Upper lobe of left lung (tissue), 4 donors: Measurements from ENCODE around the gene DNAJC10.

Source experiments
- EP300 ChIP-seq, 4 donors: sonication (generic); formaldehyde crosslinking; IDR thresholded peaks; one replicate each; pipeline ENCODE4 v1.5.1; 2017; ENCODE audit warnings: antibody characterized with exemption in 4 of 4, control low read depth in 2 of 4
- POLR2A ChIP-seq, 4 donors: fragments of 450-650 bp; IDR thresholded peaks; one replicate each; pipeline ENCODE4 v1.5.1; 2016 to 2017; ENCODE audit warnings: antibody characterized with exemption in 4 of 4, mild to moderate bottlenecking in 2 of 4
- POLR2AphosphoS5 ChIP-seq, 2 donors: sonication (generic); formaldehyde crosslinking; IDR thresholded peaks; one replicate each; pipeline ENCODE4 v1.5.1; 2017; ENCODE audit warnings: antibody characterized with exemption in 2 of 2
- TF ChIP-seq, protein P1 (sequence below), 6 experiments: fragments of 450-650 bp in 4 of 6; fragments of 200-600 bp in 2 of 6; sonication (generic) in 2 of 6; IDR thresholded peaks; one replicate each; pipeline ENCODE4 v1.5.1; 2016 to 2019; ENCODE audit warnings: antibody characterized with exemption in 6 of 6

DNA sequence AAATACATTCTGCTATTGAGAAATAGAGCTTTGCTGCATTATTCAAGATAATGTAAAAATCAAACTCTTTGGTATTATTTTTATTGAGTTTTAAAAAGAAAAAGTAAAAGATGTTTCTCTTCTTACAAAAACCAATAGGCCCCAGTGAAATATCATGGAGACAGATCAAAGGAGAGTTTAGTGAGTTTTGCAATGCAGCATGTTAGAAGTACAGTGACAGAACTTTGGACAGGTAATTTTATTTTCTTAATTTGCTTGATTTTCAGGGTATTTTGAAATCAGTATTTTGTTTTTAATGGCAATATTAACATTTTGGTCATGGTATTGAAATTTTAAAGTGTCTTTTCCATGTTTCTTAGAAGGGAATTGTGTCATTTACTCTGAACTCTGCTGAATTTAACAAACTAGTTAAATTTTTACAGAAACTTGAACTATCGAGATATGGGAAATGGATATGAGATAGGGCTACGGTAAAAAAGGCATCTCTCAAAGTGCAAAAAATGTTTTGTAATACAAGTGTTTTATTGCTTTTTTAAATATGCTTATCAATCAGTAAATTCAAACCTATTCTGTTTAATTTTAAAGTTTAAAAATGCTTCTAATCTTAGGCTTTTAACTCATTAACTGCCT is 13.8 kb downstream of the DNAJC10 start:
- TF ChIP-seq, protein P1, sequence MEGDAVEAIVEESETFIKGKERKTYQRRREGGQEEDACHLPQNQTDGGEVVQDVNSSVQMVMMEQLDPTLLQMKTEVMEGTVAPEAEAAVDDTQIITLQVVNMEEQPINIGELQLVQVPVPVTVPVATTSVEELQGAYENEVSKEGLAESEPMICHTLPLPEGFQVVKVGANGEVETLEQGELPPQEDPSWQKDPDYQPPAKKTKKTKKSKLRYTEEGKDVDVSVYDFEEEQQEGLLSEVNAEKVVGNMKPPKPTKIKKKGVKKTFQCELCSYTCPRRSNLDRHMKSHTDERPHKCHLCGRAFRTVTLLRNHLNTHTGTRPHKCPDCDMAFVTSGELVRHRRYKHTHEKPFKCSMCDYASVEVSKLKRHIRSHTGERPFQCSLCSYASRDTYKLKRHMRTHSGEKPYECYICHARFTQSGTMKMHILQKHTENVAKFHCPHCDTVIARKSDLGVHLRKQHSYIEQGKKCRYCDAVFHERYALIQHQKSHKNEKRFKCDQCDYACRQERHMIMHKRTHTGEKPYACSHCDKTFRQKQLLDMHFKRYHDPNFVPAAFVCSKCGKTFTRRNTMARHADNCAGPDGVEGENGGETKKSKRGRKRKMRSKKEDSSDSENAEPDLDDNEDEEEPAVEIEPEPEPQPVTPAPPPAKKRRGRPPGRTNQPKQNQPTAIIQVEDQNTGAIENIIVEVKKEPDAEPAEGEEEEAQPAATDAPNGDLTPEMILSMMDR (IDR thresholded peaks at IDR 0.05) = no peak
- TF ChIP-seq POLR2A (IDR thresholded peaks at IDR 0.05) (no peak), POLR2AphosphoS5 (IDR thresholded peaks at IDR 0.05) (no peak), EP300 (IDR thresholded peaks at IDR 0.05) (no peak)
